HG03025 (cell line): ENCODE data around the gene BAHD1.

ENCODE experiments used
- ATAC-seq: cut with Tn5 transposase; IDR thresholded peaks from one replicate; pipeline ENCODE4 v1.9.1; 2021; ENCODE audit warnings: mild to moderate bottlenecking, moderate library complexity; ENCODE audit not compliant: unreplicated experiment, low FRiP score

The BAHD1 gene

DNA sequence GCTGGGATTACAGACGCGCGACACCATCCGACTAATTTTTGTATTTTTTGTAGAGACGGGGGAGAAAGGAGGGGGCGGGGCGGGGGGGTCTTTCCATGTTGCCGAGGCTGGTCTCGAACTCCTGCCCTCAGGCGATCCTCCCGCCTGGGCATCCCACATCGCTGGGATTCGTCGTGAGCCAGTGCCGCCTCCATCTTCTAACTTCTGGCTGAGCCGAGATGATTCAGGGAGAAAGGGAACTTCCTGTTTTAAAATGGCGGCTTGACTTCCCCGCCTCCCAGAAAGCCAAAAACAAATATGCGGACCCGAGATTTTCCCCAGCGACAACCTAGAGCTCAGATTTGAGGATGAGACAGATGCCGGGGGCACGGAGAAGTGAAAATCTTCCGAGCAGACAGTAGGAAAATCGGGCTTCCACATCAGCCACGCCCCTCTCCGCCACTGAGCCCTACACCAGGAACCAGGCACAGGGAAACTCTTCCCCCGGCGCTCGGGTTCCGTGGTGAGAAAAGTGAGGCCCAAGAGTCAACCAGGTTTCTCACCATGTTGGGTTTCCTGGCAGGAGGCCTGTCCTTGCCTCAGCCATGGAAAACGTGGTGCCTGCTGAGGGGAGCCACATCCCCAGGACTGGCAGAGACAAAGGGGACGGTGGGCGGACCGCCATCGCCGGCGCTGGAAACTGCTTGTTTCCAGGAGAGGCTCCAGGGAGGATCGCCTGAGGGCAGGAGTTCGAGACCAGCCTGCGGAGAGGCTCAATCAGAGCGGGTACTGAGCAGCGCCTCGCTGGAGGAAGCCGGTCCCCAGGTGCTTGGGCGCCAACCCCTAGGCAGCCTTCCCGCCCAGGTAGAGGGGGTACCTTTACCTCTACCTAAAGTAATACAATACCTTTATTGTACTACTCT, 48.8 kb downstream of the BAHD1 start:
- ATAC-seq, result no peak

DNA sequence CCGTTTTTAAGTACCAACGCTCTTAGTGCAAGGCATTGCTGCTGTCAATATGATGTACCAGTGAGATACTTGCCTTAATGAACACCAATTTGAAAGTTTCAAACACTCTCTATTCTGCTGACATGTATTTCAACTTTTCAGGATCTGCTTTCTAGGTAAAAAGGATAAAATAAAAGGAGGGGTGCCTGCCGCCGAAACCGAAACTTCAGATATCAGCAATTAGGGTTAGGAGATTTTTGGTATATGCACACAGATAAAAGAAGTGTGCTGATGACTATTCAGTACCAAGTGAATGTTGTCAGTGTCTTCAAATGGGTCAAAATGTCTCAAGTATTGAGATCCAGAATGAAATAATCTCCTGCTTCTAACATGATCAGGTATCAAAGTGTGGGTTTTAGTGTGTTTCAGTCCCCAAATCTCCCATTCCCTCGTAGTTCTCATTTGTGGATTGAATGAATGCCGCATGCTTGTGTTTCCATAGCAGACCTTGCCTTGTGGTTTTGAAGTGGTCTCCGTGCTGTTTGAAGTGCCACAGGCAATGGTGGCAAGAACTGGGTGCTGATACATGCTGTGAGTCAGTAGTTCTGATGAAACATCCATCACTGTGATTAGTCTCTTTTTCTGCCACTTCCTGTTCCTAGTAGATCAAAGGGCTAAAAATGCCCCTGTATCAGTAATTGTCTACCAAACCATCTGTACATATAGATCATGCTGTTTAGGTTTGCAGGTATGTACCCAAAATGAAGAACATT, 52.5 kb downstream of the BAHD1 start:
- no peak for ATAC-seq

DNA sequence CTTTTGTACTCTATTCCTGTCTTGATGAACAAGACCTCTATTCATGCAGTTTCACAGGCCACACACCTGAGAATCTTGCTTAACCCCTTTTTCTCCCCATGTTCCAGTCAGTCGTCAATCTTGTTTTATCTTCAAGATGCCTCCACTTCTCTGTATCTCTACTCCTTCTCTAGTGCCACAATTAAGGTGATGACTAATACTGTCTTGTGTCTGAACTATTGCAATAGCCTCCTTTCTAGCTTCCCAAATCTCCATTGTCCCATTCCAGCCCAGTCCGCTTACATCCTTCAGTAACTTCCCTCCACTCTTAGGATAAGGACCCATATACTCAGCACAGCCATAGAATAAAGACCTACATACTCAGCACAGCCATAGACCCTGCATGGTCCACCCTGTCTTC, 54.8 kb downstream of the BAHD1 start:
- no peak for ATAC-seq

DNA sequence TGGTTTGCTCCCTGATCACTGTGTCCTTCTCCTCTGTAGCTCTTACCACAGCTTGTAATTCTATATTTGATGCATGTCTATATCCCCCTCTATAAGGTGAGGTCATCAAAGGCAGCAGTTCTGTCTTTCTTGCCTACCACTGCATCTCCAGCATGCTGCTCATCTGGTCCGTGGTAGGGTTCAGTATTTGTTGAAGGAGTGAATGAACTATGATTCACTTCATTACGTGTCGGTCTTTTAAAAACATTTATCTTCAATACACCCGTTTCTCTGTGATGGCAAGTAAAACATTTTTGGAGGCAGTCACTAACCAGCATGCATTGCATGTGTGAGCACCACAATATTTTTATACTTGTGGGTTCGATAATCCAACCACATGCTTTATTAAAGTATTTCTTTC, 57.7 kb downstream of the BAHD1 start:
- ATAC-seq, result no peak

DNA sequence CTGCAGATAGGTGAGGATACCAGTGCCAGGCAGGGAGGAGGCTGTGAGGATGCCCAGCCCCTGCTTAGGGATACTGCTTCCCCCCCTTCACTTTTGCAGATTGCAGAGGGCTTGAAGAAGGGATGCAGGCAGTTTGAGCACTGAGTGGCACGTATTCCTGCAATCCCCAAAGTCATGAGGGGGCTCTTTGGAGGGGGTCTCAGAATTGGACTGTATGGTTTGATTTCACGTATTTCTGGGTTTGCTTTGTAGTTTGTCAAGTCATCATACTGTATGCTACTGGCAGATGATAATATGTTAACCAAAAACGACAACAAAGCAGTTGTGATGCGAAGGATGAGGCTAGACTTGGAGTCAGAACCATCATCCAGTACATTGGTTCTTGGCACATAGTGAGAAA, 58.1 kb downstream of the BAHD1 start:
- ATAC-seq, result no peak

DNA sequence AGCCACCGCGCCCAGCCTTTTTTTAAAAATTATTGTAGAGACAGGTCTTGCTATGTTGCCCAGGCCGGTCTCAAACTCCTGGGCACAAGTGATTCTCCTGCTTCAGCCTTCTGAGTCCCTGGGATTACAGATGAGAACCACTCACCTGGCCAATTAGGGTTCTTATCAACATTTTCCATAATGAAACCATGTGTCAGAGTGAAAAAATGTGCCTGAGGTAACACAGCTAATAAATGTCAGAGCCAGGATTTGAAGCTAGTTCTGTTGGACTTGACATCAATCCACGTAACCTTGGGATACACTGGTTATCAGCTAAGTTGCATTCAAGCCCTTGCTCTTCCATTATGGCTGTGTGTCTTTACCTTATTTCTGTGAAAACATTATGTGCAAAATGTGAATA, 59.2 kb downstream of the BAHD1 start:
- ATAC-seq, result no peak

DNA sequence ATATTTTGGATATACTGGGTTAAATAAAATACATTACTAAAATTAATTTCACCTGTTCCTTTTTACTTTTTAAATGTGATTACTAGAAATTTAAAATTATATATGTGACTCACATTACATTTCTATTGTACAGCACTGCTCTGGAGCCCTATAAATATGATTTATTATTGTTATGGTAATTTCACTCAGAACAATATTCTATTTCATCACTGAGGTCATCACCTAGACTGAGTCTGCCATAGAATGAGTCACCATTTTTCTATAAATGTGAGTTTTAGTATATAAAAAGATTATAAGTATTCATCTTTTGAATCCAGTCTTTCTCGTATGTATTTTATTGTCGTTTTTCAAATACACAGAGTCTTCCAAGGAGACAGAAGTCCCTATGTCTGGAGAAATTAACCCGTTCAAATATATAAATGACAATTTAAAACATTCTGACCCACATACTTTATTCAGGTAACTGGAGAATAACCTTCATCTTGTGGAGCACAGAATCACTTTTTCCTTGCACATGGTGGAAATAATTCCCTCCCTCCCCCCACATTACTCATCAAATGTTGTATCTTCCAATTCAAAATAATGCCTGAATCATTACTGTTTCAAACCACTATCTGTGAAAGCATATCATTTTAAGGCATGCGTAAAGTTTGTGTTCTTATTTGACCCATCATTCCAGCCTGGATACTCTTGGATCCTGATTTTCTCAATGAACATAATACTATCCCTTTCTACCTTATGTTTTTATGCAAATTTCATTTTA, 60.0 kb downstream of the BAHD1 start:
- ATAC-seq, result no peak

DNA sequence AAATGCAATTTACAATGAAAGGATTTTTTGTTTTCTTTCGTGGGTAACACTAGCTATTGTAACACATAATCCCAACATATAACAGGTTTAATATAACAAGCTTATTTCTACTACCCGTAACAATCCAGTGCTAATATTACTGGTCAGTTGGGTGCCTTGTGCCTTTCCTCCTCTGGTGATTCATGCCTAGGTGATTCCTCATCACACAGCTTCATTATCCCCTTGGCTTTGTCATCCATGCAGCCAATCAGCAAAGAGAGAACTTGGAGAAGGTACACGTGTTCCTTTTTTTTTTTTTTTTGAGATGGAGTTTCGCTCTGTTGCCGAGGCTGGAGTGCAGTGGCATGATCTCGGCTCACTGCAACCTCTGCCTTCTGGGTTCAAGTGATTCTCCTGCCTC, 60.7 kb downstream of the BAHD1 start:
- no peak for ATAC-seq

DNA sequence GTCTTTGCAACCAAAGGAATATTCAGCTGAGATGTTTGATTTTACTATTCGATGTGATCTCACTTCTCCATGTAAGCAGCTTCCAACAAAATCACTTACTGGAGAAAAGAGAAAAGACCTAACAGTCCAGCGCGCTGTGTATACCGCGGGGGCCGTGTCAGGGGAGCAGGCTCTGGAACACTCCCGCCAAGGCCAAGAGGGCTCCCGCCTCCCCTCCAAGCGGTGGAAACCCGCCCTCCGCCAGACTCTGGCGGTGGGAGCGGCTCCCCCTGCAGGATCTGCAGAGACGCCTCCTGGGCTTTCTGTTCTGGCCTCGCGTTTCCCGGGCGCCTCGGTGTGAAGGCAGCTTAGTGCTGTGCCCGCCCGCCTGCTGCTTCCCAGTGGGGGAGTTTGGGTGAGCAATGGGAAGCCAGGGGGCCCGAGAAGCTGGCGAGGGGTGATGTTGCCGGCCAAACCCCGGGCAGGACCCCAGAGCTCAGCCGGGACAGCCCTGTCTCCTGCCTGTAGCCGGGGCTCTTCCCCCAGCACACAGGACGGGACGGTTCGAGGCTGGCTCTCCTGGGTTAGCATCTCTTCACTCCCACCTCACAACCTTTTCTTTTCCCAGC, 66.3 kb downstream of the BAHD1 start:
- no peak for ATAC-seq

DNA sequence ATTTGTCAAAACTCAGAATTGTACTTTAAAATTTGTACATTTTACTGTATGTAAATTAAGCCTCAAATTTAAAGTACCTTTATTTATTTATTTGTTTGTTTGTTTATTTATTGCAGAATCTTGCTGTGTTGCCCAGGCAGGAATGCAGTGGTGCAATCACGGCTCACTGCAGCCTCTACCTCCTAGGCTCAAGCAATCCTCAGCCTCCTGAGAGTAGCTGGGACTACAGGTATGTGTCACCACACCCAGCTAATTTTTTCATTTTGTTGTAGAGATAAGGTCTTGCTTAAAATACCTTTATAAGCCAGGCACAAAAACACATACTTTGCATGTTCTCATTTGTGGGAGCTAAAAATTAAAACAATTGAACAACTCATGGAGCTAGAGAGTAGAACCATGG, 67.5 kb downstream of the BAHD1 start:
- ATAC-seq, result no peak

DNA sequence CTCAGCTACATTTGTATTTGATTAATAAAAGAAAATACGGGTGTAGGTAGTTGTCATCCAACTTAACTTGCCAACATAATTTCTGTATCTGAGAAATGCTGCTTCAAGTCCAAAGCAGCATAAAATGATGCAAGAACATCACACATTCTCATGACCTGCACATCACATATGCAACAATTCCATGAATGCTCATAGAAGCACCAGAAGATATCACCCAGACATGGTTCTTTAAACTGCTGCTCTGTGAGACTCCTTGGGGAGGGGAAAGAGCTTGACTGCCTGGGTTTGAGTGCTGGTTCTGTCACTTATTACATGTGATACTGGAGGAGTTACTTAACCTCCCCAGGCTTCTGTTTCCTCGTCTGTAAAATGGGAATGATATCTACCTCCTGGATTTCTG, 69.4 kb downstream of the BAHD1 start:
- no peak for ATAC-seq

DNA sequence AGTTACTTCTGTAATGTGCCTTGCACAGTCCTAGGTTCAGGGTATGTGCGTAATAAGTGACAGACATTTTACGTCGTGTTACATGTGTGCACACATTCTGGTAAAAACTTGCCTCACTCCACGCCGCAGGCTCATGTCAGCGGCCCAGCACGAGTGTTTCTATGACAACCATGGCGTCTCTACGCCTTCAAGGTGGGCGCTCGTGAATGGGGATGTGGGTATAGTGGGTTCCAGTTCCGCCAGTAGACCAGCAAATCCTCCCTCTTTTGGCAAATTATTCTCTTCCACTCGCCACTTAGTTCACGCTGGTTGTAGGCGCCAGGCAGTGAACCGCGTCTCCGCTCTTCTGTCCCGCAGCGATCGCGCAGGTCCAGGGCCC, 70.3 kb downstream of the BAHD1 start:
- ATAC-seq, result no peak

DNA sequence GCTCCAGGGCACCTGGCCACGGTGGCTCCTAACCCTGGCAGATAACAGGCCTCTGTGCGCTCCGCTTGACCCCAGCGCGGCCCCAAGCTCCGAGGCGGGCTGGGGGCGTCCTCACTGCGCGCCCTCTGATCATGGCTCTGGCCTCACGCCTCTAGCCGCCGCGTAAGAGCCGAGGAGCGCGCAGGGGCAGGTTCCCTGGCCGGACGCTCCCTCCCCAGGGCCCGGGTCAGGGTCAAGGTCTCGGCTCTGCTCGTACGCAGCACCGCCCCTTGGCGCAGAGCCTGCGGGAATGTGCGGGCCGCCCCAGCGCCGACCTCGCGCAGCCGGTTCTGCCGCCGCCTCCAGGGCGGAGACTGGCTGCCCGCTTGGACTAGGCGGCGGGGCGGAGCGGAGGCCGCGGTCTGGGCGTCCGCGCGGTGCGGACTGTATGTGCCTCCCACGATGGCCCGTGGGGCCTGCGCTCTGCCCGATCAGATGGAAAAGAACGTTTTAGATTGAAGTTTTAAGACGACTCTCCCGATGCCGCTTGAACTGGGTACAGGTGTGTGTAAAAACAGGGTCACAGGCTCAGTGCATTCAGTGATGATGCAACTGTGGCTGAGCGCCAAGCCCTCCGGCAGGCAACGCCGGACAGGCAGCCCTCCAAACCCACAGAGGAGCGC, 70.8 kb downstream of the BAHD1 start:
- no peak for ATAC-seq

DNA sequence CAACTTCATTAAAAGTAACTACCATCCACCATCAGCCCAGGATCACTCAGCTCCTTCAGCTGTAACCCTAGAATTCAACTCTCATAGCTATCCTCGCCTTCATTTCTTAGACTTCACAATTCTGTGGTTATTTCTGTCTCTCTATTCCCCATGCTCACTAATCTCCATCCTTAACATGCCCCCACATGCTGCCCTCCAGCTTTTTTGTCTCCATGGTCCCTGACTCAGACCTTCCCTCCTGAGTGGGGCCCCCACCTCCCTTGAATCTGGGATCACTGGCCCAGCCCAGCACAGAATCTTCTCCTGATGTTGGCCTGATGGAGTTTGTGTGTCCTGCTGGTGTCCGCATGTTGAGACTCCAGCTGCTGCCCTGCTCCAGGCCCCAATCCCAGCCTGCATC, 71.7 kb downstream of the BAHD1 start:
- no peak for ATAC-seq

DNA sequence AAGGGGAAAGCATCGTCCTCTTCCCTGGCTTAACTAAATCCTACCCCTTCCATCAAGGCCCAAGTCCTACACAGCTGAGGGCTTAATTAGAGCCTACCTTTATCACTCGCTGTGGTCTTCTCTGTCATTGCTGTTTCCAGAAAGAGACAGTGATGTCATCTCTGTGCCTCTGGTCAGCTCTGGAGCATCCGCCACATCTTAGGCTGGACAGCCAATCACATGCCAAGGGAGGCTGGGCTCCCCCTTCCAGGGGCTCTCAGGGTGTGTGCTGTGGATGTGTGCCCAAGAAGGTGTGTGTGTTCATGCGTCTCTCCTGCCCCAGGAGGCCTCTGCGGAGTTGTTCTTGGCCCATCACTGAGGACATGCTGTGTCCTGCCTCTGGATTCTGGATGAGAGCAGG, 72.9 kb downstream of the BAHD1 start:
- no peak for ATAC-seq

DNA sequence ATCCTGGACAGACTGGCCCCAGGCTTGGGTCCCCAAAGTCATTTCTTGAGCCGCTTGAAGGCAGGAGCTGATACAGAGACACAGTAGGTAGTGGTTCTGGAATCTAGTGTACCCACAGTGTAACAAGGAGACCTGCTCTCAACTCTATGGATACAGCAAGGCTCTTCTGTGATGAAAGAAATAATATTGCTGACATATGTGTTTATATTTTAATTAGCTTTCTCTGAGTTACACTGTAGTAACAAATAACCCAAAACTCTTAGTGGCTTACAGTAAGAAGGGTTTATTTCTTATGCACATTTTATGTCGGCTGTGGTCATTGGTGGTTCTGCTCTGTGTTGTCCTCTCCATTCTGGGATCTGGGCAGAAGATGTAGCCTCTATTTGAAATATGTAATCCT, 75.6 kb downstream of the BAHD1 start:
- ATAC-seq, result no peak
